RCC 7860 (cell line): Measurements from ENCODE around the gene ASIC4.

Source experiments
- DNase-seq: peaks from one replicate; pipeline ENCODE4 v3.0.0-alpha.2; 2015; ENCODE audit warnings: low spot score
- FAIRE-seq: peaks from 2 replicates; lab custom pipeline; 2012; peaks lifted over from hg19 to GRCh38; lab: Jason Lieb, UNC

Gene ASIC4

DNA sequence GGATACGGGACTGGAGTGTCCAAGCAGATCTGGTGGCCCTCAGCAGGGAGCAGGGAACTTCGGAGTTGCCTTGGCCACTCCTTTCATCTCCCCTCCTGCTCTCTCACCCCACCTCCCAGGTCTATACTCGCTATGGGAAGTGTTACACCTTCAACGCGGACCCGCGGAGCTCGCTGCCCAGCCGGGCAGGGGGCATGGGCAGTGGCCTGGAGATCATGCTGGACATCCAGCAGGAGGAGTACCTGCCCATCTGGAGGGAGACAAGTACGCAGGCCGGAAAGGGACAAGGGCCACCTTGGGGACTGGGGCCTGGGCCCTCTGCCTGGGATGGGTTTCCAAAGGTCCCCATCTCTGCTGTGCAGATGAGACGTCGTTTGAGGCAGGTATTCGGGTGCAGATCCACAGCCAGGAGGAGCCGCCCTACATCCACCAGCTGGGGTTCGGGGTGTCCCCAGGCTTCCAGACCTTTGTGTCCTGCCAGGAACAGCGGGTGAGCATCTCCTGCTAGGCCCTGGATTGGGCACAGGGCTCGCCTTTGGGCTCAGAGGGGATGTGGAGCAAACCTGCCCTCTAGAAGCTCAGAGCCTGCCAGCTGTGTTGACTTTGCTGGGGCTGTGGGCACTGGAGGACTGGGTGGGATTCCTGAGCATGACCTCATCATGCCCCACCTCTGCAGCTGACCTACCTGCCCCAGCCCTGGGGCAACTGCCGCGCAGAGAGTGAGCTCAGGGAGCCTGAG, 17.5 kb downstream of the ASIC4 start:
- DNase-seq (no peak), FAIRE-seq (no peak)

DNA sequence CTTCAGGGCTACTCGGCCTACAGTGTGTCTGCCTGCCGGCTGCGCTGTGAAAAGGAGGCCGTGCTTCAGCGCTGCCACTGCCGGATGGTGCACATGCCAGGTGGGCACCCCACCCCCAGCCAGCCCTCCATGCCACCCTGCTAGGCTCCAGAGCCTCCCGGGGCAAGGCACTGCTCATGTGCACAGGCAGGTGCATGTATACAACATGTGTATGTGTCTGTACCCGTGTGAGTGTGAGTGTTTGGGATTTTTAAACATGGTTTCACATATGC, 18.0 kb downstream of the ASIC4 start:
- FAIRE-seq (no peak), DNase-seq (no peak)

- DNase-seq (no peak), FAIRE-seq (no peak)
These were observed 19.8 kb downstream of the ASIC4 start for GRCh38 chr2:219533930-219534661.

DNA sequence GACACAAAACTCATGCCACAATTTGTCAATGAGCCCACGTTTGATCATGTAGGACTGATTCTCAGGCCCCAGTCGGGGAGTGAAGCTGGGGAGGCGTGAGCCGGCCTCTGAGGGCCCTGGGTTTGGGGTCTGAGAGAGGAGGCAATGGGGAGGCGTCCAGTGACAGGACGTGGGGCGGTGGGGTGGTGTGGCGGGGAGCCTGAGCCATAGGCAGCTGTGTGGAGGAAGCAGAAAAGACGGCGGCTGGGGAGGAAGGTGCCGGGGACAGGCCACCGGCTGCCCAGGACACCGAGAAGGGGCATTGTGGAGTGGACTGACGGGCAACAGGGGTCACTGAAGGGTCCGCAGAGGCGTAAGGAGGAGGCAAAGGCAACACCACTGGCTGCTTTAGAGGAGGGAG, 22.1 kb downstream of the ASIC4 start:
- no peak for DNase-seq
- FAIRE-seq, result no peak

DNA sequence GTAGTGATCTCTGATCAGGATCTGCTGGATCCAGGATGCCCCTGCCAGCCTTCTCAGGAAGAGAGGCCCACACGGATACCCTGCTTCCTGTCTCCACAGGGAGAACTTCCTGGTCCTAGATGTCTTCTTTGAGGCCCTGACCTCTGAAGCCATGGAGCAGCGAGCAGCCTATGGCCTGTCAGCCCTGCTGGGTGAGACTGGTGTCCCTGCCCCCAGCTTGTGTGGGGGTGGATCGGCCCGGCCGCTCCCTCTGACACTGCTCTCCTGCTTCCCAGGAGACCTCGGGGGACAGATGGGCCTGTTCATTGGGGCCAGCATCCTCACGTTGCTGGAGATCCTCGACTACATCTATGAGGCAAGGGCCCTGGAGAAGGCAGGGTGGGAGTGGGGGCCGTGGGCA, 22.7 kb downstream of the ASIC4 start:
- no peak for DNase-seq
- no peak for FAIRE-seq

GRCh38 chr2:219537657-219538488, 23.6 kb downstream of the ASIC4 start:
- FAIRE-seq (no peak), DNase-seq (no peak)

- DNase-seq (no peak), FAIRE-seq (no peak)
These were observed 24.2 kb downstream of the ASIC4 start for GRCh38 chr2:219538504-219538951.

- no peak for FAIRE-seq
- DNase-seq, result no peak
These were observed 24.9 kb downstream of the ASIC4 start for GRCh38 chr2:219538956-219539788.

- DNase-seq (no peak), FAIRE-seq (no peak)
These were observed 25.8 kb downstream of the ASIC4 start for GRCh38 chr2:219539926-219540678.

GRCh38 chr2:219540784-219541504, 26.7 kb downstream of the ASIC4 start:
- DNase-seq (no peak), FAIRE-seq (no peak)

DNA sequence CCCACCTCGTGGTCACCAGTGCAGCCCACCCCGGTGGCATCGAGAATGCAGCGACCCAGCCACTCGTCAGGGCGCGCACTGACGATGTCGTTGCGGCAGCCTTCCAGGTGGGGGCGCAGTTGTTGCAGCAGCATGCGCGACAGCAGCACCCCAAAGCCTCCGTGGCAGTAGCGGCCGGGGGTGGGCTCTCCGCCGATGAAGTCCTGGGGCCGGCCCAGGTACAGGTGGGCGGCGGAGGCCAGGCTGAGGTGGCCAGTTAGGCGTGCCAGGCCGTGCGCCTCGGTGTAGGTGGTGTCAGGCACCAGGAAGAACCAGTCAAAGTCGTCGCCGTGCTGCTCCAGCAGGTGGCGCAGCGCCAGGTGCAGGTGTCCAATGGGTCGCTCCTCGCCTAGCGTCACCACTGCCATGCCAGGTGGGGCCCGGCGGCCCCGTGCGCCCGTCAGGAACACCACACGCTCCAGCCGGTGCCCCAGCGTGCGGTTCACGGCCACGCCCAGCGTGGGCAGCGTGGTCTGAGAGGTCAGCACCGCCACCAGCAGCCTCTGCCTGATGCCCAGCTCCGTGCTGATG, 27.4 kb downstream of the ASIC4 start:
- FAIRE-seq, result no peak

GRCh38 chr2:219542931-219543595, 28.8 kb downstream of the ASIC4 start:
- DNase-seq (peak; percentile 36), FAIRE-seq (no peak)

More for the DNA sequence above, 27.4 kb downstream of the ASIC4 start:
- peak; percentile 68 for DNase-seq

DNA sequence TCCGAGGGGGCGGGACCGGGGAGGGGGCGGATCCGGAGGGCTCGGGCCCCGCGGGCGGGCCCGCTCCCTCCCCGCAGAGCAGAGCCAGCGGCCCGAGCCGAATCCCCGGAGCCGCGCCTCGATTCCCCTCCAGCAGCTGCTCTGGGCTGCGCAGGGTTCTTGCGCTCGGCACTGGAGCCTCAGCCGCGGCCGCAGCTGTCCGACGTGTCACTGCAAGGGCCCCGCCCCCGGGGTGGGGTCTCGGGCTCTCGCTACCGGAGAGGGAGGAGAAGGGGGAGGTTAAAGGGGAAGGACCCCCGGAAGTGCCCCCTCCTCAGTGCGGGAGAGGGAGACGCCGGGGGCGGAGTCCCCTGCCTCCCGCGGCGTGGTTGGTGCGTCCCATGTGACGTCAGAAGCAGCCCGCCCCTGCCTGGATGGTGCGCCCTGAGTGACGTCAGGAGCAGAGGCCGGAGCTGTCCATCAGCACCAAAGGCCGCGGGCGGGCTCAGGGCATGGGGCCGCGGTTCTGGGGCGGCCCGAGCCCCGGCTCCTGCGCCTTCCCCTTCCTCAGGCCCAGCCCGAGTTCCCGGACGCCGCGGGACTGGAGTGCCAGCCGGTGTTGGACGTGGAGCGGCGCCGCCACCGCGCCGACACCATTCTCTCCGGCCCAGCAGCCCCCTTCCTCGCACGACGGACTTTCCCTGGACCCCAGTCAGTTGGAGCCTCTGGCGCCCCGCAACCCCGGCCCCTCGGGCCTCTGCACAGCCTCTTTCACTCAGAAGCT, 29.5 kb downstream of the ASIC4 start, which contains the start of the genes CHPF and TMEM198:
CHPF (minus strand) TSS at position 214 of the 763 bp plus-strand sequence. CDS start 271 bp downstream, outside the sequence.
TMEM198 (plus strand) TSS at position 433 of the 763 bp plus-strand sequence. CDS start 700 bp downstream, outside the sequence.
- peak; percentile 92 for DNase-seq
- FAIRE-seq, result peak; percentile 80

- DNase-seq, result no peak
These were observed 30.3 kb downstream of the ASIC4 start for GRCh38 chr2:219544567-219544966.

GRCh38 chr2:219545295-219545942, 31.1 kb downstream of the ASIC4 start:
- DNase-seq (no peak), FAIRE-seq (no peak)

More at GRCh38 chr2:219544567-219544966, 30.3 kb downstream of the ASIC4 start:
- FAIRE-seq, result no peak

DNA sequence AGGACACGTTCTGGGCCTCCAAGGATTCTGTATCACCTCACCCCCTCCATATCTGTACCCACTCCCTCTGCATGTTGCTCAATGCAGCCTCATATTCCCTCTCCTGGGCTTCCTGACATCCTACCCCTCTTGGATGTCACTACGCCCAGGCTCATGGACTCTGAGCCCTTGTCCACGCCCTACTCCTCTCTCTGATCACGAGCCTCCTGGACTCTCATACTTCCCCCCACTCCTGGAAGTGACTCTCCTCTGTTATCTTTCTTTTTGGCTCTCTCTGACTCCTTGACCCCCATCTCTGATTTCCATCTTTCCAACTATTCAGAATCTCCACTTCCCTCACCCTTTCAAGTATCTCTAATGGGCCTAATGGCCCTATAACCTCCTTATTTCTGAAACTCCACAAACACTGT, 31.7 kb downstream of the ASIC4 start:
- FAIRE-seq (no peak), DNase-seq (no peak)

- FAIRE-seq, result no peak
- no peak for DNase-seq
These were observed 33.3 kb downstream of the ASIC4 start for GRCh38 chr2:219547621-219548020.
